Ascending aorta (tissue), 2 donors: ENCODE measurements around the gene COL9A3. TPM values are rescaled to one million over a fixed set of nuclear protein-coding genes. Genes with fewer than 3 reads are reported as not detected.
A peak's percentile ranks its signal among the peaks of the same experiment; 100 is the strongest.

ENCODE experiments used
- DNase-seq, 2 donors: peaks; one replicate each; pipeline ENCODE4 v3.0.0-alpha.2; 2019; ENCODE audit warnings: low spot score in 2 of 2
- H3K27ac ChIP-seq, 2 donors: fragments of 200-600 bp; sonication (generic); one replicate each; pipeline ENCODE4 v1.5.1; 2016 to 2017; ENCODE audit warnings: mild to moderate bottlenecking in 1 of 2
- H3K27me3 ChIP-seq: fragments of 200-600 bp; sonication (generic); one replicate; pipeline ENCODE4 v1.5.1; 2017
- H3K36me3 ChIP-seq, 2 donors: fragments of 200-600 bp; sonication (generic); one replicate each; pipeline ENCODE4 v1.5.1; 2016
- H3K4me1 ChIP-seq, 2 donors: fragments of 200-600 bp; sonication (generic); one replicate each; pipeline ENCODE4 v1.5.1; 2016 to 2017; ENCODE audit warnings: mild to moderate bottlenecking in 1 of 2
- H3K4me3 ChIP-seq, 2 donors: fragments of 200-600 bp; sonication (generic); one replicate each; pipeline ENCODE4 v1.5.1; 2016 to 2017; ENCODE audit warnings: mild to moderate bottlenecking in 1 of 2
- H3K9me3 ChIP-seq, 2 donors: fragments of 200-600 bp; sonication (generic); one replicate each; pipeline ENCODE4 v1.5.1; 2016
- intact Hi-C: fragments of 100-400 bp; cut with DNase I; formaldehyde crosslinking; loops from one replicate; pipeline ENCODE4 v1.15.1; 2023
- total RNA-seq: library from RNA; depleted of rRNA; stranded (reverse); fragments of >200 nt; gene quantifications from one replicate; pipeline ENCODE4 v1.1.0, GENCODE V29; 2016
- TF ChIP-seq, protein P1 (sequence below), 3 experiments: fragments of 200-600 bp in 2 of 3; fragments of 450-650 bp in 1 of 3; sonication (generic) in 2 of 3; IDR thresholded peaks; one replicate each; pipeline ENCODE4 v1.5.1; 2016 to 2019; ENCODE audit warnings: antibody characterized with exemption in 3 of 3, mild to moderate bottlenecking in 1 of 3, moderate library complexity in 1 of 3

COL9A3 gene
- total RNA-seq, 1 donor from 2014 or later = 13.8 TPM

DNA sequence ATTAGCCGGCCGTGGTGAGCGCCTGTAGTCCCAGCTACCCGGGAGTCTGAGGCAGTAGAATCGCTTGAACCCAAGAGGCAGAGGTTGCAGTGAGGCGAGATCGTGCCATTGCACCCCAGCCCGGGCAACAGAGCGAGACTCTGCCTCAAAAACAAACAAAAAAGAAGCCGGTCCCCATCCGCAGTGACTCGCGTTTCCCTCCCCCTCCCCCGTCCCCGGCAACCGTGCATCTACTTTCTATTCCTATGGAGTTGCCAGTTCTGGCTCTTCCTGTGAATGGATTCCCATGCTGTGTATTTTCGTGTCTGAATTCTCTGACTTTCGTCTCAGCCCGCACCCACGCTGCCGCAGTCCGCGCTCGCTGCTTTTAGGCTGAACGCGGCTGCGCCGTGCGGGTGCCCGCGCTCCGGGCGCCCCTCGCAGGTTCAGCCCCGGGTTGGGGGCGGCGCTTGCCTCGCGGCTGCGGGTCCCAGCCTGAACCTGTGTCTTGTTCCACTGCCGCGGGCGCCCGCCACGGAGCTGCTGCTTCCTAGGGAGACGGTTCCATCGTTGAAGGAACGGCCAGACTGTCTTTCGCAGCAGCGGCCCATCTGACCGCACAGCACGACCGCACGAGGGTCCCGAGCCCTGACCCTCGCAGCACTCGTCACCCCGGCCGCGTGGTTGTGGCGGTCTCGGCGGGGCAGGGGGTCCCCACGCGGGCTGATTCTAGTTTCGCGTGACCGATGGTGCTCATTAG is 21.7 kb upstream of the COL9A3 start:
- intact Hi-C loops = loop anchor here (2.0 to 10.0 kb wide), 6 partner anchors 132 to 1070 kb away; partner anchors contain the start of genes ABHD16B, DIDO1, OSBPL2 and PSMA7
- H3K27ac ChIP-seq = peak overlapping the region; percentile 89 to 90
- H3K4me1 ChIP-seq = peaks cover 4 to 15% of the 10 kb centered on the region in 2 donors
- peak overlapping the region; percentile 89 for H3K4me3 ChIP-seq
- H3K27me3 ChIP-seq = no peaks in the 10 kb centered on the region
- no peak for DNase-seq
- TF ChIP-seq, protein P1, sequence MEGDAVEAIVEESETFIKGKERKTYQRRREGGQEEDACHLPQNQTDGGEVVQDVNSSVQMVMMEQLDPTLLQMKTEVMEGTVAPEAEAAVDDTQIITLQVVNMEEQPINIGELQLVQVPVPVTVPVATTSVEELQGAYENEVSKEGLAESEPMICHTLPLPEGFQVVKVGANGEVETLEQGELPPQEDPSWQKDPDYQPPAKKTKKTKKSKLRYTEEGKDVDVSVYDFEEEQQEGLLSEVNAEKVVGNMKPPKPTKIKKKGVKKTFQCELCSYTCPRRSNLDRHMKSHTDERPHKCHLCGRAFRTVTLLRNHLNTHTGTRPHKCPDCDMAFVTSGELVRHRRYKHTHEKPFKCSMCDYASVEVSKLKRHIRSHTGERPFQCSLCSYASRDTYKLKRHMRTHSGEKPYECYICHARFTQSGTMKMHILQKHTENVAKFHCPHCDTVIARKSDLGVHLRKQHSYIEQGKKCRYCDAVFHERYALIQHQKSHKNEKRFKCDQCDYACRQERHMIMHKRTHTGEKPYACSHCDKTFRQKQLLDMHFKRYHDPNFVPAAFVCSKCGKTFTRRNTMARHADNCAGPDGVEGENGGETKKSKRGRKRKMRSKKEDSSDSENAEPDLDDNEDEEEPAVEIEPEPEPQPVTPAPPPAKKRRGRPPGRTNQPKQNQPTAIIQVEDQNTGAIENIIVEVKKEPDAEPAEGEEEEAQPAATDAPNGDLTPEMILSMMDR (IDR thresholded peaks at IDR 0.05) = no peak
- H3K36me3 ChIP-seq = peaks cover 14 to 21% of the 10 kb centered on the region in 2 donors
- H3K9me3 ChIP-seq = no peaks in the 10 kb centered on the region

DNA sequence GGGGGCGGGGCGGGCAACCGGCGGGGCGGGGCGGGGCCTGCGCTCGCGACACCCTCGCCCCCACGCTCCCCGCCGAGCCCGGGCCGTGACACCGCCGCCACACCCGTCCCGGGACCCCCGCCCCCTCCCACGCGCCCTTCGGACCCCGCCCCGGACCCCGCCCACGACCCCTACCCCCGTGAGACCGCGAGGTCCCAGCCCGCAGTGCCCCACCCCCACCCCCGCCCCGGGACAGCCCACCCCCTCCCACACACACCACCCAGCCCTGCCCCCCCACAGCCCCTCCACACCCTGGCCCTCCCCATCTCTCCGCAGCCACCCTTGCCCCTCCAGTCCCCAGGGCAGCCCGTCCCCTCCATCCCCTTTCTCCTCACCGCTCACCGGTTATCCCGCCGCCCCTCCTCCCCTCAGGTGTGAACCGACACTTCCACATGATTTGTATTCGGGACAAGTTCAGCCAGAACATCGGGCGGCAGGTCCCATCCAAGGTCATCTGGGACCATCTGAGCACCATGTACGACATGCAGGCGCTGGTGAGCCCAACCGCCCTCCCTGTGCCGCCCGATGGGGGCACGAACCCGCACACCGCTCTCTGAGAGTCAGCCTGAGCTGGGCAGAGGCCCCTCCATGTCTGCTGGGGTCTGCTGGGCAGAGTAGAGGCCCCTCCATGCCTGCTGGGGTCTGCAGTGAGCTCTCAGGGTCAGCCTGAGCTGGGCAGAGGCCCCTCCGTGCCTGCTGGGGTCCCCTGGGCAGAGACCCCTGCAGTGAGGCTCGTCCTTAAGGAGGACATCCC is 20.0 kb upstream of the COL9A3 start:
- TF ChIP-seq, protein P1 (IDR thresholded peaks at IDR 0.05) = no peak
- Histone ChIP-seq H3K36me3 (peaks cover 14 to 29% of the 10 kb centered on the region in 2 donors), H3K27ac (peak overlapping the region; percentile 64 to 80), H3K9me3 (no peaks in the 10 kb centered on the region), H3K27me3 (no peaks in the 10 kb centered on the region), H3K4me1 (peaks cover 4 to 13% of the 10 kb centered on the region in 2 donors), H3K4me3 (peak overlapping the region; percentile 82 to 89)
- intact Hi-C loops = loop anchor here (5.0 to 10.0 kb wide), 5 partner anchors 130 to 1068 kb away; partner anchors contain the start of genes ABHD16B, DIDO1, PSMA7 and RPS21
- no peak for DNase-seq

DNA sequence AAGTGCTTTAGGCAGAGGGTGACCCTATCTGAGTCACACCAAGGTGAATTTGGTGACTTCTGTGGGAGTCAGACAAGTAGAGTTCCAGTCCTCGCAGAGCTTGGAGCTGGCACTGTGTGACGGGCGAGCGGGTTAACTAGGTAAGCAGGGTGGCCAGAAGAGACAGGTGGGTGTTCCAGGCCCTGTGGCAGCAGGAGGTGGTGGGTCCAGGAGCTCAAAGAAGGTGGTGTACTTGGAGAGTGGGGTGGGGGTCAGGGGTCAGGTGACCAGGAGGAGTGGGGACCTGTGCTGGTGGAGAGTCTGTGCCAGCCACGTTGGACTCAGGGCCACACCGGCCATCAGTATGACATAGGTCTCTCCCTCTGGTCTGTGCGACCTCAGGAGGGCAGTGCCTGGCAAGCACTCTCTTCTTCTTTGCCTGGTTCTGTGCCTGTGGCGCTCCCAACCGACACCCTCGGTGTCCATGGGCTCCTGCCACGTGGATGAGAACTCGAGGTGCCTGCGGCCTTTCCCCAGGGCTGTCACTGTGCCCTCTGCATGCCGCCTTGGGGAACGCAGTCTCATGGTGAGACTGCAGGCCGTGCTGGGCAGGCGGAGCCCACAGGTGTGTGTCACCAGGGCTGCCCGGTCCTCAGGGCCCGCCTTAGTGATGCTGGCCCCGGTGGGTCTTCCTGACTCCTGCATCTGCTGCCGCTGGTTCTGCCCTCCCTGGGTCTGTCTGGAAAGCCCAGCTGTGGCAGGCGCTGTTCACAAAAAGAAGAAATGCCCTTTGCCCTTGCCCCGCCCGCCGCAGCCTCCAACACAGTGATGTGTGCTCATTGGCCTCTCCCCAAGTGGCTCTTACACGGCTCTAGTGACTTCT is 18.9 kb upstream of the COL9A3 start:
- Histone ChIP-seq H3K36me3 (peaks cover 14 to 29% of the 10 kb centered on the region in 2 donors), H3K4me1 (peaks cover 4 to 13% of the 10 kb centered on the region in 2 donors), H3K27ac (peak overlapping the region in 1 of 2 donors; percentile 60), H3K27me3 (no peaks in the 10 kb centered on the region), H3K4me3 (peak overlapping the region in 1 of 2 donors; percentile 82), H3K9me3 (no peaks in the 10 kb centered on the region)
- TF ChIP-seq, protein P1 (IDR thresholded peaks at IDR 0.05) = no peak
- no peak for DNase-seq
- intact Hi-C loops = loop anchor here (5.0 to 10.0 kb wide), 5 partner anchors 129 to 1067 kb away; partner anchors contain the start of genes ABHD16B, DIDO1, PSMA7 and RPS21

DNA sequence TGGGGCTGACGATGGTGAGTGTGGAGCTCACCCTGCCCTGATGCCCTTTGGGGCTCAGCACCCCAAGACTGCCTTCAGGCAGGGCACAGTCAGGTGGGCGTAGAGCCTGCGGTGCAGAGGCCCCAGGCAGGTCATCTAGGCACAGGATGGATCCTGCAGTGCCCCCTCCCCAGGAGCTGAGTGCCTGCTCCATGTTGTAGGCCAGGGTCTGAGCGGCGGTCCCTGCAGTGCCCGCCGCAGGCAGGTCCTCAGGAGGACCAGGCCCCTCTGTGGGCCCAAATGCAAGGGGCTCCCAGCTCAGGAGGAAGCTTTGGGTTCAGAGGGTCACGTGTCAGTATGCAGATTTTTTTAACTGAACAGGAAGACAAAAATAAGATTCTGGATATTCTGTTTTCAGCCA is 17.8 kb upstream of the COL9A3 start:
- Histone ChIP-seq H3K4me3 (no peak overlapping the region), H3K36me3 (peaks cover 14 to 29% of the 10 kb centered on the region in 2 donors), H3K27me3 (no peaks in the 10 kb centered on the region), H3K27ac (no peak overlapping the region), H3K9me3 (no peaks in the 10 kb centered on the region), H3K4me1 (peaks cover 0 to 11% of the 10 kb centered on the region in 2 donors)
- DNase-seq = no peak
- TF ChIP-seq, protein P1 (IDR thresholded peaks at IDR 0.05) = no peak
- intact Hi-C loops = loop anchor here (5.0 to 10.0 kb wide), 5 partner anchors 128 to 1066 kb away; partner anchors contain the start of genes ABHD16B, DIDO1, PSMA7 and RPS21

DNA sequence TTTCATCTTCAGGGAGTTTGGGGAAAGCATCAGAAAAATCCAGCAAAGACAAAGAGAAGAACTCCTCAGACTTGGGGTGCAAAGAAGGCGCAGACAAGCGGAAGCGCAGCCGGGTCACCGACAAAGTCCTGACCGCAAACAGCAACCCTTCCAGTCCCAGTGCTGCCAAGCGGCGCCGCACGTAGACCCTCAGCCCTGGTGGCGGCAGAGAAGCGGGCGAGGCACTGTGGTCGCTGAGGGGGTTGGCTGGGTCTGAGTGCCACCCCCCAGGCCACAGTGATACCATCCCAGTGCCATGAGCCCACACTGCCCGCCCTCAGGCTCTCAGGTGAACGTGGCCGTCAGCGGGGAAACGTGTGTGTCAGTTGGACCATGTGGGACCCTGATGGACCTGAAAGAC is 17.4 kb upstream of the COL9A3 start:
- Histone ChIP-seq H3K9me3 (no peaks in the 10 kb centered on the region), H3K4me3 (no peak overlapping the region), H3K27ac (no peak overlapping the region), H3K27me3 (no peaks in the 10 kb centered on the region), H3K36me3 (peaks cover 14 to 29% of the 10 kb centered on the region in 2 donors), H3K4me1 (peaks cover 0 to 14% of the 10 kb centered on the region in 2 donors)
- DNase-seq = no peak
- intact Hi-C loops = loop anchor here (5.0 to 10.0 kb wide), 5 partner anchors 128 to 1065 kb away; partner anchors contain the start of genes ABHD16B, DIDO1, PSMA7 and RPS21
- TF ChIP-seq, protein P1 (IDR thresholded peaks at IDR 0.05) = no peak
